ENCODE measurements around the gene MAPK8IP3.

MAPK8IP3 gene

DNA sequence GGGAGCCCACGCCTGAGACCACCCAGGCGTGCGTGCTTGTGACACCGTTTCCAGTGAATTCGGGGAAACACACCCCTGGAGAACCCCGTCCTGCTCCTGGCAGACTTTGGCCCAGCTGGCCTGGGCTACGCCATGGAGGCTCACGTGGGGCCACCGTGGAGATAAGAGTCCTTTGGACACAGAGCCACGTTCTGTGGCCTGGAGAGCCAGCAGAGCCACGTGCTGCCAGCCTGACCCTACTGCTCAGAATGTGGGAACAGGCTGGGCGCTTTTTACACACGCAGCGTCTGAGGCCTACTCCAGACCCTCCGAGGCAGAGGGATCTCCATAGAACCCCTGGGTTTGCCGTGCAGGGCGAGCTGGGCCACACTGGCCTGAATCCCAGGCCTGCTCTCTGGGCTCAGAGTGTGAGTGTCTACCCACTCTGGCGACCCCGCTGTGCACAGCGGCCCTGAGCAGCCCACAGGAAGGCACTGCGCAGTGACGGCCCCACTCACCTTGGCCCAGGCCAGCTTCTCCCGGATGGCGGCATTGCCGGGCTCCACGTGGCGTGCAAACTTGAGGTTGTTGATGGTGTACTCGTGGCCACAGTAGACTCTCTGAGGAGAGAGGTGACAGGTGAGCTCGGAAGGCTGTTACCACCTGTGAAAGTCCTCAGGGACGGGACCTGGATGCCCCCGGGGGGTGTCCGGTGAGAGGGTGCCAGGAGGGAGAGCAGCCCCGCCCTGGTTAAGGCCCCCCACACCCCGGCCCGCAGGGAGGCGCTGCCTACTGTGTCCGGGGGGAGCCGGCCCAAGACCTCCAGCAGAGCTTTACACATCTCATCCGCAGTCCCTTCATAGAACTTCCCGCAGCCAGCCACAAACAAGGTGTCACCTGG lies 110.6 kb downstream of the MAPK8IP3 start:
- DNase-seq: no peak

DNA sequence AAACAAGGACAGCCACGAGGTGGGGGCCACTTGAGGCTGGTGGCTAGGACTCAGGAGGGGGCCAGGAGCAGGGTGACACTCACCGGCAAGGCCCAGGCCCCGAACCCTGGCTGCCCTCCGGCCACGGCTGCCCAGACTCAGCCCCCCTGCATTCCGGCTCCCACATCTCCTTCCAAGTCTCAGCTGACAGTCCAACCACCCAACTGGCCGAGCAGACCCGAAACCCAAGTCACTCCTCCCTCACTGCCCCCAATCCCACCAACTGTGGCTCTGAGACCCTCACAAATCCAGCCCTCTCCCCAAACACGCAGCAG lies 111.2 kb downstream of the MAPK8IP3 start:
- no peak for DNase-seq

DNA sequence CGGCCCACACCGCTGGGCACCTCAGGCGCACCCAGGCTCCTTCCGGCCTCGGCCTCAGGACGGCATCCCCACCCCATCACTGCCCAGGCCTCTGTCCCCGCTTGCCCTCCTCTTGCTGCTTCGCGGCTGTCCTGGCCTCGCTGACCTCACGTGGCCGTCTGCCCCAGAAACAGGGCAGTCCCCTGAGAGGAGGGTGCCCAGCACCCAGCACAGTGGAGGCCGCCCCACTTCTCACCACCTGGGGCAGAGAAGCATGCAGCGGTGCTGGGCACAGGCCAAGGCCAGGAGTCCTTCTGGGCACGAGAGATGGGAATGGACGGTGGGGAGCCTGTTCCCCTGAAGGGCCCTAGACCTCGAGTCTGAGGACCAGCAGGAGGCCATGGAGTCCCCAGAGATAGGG lies 111.7 kb downstream of the MAPK8IP3 start:
- no peak for DNase-seq

DNA sequence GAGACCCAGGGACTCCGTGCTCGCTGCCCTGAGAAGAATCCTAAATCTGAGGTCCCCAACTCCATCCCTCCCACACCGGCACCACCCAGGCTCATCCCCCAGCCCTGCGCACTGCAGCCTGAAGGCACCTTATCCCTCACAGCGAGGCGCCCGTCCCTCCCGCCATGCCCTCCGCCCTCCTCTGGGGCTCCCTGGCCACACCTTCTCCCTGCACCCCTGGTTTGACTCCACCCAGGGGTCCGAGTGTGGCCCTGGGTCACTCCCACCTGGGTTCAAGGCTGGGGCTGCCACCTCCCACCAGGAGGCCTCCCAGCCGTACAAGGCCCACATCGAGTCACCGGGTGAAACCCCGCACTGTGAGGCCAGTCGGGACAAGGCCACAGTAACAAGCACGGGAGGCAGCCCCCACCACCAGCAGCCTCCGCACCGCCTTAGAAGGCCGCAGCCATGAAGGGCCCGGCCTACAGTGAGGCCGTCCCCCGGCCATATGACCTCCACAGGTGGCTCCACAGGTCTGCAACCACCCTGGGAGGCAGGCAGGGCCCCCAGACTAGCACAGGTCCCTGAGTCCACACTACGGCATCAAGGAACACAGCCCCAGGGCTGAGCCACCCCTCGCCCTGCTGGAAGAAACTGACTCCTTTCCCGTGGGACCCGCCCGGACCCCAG lies 112.3 kb downstream of the MAPK8IP3 start:
- no peak for DNase-seq

DNA sequence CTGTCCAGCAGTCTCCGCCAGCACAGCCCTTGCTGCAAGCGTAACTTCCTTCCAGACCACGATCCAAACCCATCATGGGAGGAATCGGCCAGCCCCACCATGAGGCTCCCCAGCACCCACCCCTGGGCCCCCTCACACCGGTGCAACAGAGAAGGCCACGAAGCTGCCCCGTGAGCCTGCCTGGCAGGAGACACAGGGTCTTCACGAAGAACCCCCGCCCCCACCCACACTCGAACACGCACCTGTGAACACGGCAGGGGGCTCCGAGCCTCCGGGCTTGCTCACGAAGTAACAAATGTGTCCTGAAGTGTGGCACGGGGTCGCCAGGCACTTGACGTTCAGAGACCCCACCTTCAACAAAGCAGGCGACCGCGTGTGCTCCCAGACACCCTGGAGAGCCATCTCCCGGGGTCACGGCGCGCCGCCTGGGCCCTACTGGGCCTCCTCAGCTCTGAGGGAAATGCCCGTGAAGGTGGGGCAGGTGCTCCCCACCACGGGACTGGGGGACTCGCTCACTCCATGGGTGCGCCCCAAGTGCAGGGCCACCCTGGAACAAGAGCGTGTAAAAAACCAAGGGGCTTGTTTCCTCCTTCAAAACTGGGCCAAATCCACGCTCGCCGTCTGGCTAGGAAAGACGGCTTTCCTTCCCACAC lies 113.0 kb downstream of the MAPK8IP3 start:
- no peak for DNase-seq

DNA sequence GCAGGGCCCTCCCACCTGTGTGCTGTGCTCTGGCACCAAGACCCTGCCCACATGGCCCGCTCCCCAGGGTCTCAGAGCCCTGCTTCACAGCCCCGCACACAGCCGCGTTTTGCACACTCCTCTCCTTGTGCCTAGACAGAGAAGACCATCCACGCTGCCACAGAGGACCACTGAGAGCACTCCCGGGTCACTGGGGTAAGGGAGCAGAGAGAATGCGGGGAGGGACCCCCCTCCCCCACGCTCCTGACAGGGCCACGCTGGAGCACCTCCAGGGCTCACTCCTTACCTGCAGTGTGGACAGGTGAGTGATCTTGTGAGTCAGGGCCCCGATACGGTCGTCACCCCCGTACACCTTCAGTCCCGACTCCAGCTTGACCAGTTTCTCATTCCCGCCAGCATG lies 113.6 kb downstream of the MAPK8IP3 start:
- DNase-seq: no peak
